GM19238 (cell line): Measurements from ENCODE around the gene SUPT16H.
A peak's percentile ranks its signal among the peaks of the same experiment; 100 is the strongest.
"Not testable (repeated sequence)": the region's sequence is repeated elsewhere in the genome, so short reads cannot be mapped to it uniquely, and the experiment has no call there.

Experiments used
- DNase-seq: peaks from one replicate; pipeline ENCODE4 v3.0.0; 2011; ENCODE audit warnings: low spot score; ENCODE audit not compliant: insufficient read length

Gene SUPT16H

DNA sequence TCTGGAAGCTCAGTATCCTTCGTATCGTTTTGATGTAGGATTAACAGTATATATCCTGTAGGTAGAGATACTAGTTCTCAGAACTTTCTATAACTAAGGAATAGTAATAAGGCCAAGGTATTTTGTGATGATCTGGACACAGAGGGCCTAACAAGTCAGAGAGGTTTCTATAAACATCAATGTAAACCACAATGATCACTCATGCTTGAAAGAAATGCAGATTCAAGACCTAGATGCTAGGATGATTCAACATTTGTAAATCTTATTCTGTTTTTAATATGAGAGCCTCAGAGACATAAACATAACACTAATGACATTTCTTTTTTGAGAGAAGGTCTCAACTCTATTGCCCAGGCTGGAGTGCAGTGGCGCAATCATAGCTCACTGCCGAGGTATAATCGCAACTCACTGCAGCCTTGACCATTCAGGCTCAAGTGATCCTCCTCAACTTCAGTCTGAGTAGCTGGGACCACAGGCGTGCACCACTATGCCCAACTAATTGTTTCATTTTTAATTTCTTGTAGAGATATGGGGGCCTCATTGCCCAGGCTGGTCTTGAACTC is 16.2 kb downstream of the SUPT16H start:
- no peak for DNase-seq

DNA sequence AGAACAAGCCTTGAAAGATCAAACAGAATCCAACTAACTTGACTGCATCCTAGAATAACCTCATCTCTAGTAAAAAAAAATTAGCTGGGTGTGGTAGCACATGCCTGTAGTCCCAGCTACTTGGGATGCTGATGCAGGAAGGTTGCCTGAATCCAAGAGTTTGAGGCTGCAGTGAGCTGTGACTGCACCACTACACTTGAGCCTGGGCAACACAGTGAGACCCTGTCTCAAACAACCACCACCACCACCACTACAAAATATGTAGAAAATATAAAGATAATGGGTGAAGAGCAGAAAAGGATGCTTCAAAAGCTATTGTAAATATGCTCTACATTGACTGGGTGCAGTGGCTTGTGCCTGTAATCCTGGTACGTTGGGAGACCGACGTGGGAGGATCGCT is 27.3 kb downstream of the SUPT16H start:
- DNase-seq: no peak

DNA sequence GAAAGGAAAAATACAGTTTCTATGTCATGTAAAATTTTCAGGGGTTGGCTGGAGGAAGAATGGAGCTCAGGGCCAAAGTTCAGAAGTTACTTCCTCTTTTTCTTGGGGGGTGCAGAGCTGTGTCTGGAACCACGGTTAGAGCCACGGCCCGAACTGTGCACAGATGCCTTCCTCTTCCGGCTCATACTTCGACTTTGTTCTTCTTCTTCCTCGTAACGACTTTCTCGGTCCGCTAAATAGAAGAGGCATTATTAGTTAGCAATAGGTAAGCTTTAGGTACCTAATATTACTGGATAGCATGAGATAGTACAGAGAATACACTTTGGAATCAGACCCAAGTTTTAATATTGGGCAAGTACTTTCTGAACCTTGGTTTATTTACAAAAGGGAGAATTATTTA is 31.2 kb downstream of the SUPT16H start:
- peak; percentile 26 for DNase-seq

DNA sequence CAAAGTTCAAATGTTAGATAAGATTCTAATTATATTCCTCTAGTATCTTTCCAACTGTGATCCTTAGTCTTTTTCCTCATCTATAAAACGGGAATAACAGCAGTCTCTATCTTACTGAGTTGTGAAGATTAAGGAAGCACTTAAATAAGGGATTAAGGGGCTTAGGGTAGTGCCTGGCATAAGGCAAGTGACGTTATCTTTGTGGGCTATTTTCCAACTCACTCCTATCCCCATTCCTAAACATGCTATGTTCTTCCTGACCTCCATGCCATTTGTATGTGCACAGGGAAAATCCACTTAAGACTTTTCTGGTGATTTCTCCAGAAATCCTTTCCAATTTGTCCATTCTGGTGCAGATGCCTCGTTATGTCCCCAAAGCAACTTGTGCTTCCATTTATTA is 33.3 kb downstream of the SUPT16H start:
- no peak for DNase-seq

DNA sequence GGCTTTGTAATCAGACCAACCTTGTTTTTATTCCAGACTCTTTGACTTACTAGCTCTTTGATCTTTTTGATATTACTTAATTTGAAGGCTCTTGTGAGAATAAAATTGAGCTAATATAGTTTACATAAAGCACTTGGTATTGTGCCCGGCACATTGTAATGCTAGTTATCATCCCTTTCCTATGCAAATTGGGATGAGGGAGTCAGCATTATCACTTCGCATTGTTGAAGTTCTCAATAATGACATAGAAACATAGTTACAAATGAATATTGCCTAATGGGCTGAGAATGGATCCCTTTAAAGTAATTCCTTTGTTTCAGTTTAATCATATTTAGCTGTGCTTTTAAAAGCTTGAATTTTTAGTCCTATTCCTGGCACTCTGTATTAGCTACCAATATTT is 36.6 kb downstream of the SUPT16H start:
- no peak for DNase-seq

DNA sequence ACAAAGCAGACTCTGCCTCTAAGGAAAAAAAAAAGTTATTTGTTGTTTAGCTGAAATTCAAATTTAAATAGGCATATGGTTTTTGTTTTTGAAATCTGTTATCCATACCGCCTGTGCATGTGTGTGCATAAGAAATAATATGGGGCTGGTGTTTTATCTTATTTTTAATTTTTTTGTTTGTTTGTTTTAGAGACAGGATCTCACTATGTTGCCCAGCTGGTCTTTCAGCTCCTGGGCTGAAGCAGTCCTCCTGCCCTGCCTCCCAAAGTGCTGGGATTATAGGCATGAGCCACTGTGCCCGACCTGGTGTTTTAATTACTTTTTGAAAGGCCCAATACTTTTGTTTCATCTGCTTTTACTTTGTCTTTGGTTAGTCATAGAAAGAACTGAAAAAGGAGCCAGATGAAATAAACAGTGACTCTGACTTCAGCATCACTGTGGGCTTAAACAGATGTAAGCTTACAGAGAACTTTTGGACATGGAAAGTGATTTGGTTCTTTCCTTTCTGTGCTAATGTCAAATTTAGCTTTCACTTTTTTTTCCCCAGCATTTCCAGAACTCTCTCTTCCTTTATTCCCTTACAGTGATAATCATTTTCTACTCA is 37.2 kb downstream of the SUPT16H start:
- DNase-seq: no peak

DNA sequence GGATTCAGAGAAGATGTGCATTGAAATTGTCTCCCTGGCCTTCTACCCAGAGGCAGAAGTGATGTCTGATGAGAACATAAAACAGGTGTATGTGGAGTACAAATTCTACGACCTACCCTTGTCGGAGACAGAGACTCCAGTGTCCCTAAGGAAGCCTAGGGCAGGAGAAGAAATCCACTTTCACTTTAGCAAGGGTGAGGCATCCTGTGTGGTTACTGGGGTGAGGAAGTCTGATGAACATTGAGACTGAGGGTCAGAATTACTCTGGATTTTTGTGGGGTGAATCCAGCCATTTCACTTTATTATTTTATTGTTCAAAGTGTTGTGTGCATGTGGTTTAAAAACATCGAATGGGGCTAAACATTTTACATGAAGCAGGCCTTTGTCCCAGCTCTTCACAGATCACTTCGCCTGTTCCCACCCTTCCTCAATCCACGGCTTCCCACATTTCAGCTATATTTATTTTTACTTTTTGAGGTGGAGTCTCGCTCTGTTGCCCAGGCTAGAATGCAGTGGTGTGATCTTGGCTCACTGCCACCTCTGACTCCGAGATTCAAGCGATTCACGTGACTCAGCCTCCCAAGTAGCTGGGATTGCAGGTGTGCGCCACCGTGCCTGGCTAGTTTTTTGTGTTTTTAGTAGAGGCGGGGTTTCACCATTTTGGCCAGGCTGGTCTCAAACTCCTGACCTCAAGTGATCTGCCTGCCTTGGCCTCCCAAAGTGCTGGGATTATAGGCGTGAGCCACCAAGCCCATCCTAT is 40.6 kb downstream of the SUPT16H start:
- no peak for DNase-seq

DNA sequence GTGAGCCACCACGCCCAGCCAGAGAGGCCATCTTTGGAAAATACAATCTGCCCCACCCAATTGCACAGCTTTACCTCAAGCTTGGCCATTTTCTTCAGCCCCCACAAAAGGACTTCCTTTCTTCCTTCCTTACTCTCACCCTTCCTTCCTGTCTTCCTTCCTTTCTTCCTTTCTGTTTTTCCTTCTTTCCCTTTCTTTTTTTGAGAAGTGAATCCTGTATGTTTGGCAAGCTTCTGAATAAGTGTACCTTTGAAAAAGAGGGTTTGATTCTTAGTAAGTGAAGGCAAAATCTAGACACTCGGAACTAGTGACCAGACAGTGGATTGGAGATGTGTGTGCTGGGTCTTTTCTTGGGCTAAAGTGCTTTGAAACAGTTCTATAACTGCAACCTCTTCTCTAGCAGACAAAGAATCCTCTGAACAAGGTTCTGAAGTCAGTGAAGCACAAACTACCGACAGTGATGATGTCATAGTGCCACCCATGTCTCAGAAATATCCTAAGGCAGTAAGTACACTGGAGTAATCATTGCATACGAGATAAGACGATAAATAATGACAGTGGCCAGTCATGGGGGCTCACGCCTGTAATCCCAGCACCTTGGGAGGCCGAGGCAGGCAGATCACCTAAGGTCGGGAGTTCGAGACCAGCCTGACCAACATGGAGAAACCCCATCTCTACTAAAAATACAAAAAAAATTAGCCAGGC is 49.5 kb downstream of the SUPT16H start:
- no peak for DNase-seq

DNA sequence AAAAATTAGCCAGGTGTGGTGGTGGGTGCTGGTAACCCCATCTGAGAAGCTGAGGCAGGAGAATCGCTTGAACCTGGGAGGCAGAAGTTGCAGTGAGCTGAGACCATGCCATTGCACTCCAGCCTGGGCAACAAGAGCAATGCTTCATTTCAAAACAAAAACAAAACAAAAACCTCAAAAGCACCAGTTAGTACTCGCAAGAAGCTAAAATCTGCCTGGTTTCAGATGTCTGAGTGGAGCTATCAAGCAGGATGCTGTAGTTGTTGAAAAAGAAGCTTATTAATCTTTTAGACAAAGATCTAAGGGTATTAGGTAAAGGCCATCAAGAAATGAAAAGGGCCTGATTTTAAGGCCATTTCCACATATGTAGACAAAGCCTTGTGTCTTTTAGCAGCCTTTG is 50.9 kb downstream of the SUPT16H start:
- DNase-seq: no peak

DNA sequence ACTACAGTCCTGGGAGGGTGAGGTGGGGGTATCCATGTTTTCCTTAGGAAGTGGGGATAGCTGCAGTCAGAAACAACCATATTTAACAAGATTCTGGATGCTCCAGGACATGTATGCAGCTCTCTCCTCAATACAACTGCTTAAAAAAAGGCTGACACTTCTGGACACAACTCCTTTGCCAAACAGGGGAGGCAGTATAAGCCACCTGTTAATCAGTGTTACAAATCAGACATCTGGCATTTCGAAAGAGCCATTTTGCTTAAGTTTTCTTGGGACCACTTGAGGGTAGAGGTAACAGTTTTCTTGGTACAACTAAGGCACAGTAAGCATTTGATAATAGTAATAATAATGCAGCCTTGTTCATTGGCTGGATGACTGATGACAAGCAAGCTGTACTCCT is 56.8 kb downstream of the SUPT16H start:
- DNase-seq: no peak

DNA sequence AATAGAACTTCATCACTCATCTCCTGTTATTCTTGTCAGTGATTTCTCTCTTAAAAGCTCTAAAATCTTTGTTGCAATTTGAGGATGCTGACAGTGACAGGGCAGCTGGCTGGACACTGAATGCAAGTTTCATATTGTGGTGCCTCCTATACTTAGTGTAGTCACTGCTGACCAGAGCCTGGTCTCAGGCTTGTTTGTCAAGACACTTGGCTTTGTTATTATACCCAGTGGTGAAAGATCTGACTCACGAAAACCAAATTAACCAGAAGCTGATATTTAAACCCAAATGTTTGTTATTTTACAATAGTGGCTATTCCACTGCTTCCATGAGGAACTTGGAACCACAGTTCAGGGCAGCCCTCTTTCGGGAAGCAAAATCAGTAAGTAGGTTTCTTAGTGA is 61.1 kb downstream of the SUPT16H start:
- no peak for DNase-seq

DNA sequence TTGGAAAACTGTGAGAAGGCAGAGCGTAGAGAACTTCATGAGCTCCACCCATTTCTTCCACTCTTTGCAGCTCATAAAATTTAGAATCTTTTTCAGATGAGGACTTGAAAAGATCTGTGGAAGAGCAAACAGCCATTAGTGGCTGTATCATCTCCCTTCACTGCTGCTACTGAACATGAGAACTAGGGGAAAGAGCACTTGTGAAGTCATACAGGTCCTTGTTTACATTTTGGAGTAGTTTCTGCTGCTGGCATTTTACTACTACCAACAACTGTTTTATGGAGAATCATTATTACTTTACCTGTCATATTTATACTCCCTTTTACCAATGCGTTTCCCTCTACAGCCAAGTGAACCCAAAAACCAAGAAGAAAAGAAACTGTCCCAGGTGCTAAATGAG is 62.9 kb downstream of the SUPT16H start:
- no peak for DNase-seq

DNA sequence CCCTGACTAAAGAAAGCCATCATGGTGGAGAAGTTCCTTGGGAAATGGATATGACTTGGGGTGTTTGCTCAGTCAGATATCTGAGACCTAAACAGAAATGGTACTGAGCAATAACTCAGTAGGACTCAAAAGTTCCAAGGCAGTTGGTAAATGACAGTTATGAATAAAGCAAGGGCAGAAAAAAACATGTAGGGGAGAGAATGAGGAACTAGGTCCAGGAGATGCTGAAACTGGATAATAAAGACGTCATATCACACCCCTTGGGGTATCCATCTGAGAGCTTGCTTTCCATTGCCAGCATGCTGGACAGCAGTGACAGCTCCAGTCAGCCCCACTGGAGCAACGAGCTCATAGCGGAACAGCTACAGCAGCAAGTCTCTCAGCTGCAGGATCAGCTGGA is 66.4 kb downstream of the SUPT16H start:
- no peak for DNase-seq

DNA sequence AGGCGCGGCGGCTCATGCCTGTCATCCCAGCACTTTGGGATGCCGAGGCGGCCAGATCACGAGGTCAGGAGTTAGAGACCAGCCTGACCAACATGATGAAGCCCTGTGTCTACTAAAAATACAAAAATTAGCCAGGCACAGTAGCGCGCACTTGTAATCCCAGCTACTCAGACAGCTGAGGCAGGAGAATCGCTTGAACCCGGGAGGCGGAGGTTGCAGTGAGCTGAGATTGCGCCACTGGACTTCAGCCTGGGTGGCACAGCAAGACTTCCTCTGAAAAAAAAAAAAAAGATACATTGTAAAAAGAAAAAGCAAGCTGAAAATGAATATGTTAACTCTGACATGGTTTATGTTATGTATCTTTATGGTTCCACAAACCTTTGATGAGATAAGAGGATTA is 70.3 kb downstream of the SUPT16H start:
- DNase-seq: no peak

DNA sequence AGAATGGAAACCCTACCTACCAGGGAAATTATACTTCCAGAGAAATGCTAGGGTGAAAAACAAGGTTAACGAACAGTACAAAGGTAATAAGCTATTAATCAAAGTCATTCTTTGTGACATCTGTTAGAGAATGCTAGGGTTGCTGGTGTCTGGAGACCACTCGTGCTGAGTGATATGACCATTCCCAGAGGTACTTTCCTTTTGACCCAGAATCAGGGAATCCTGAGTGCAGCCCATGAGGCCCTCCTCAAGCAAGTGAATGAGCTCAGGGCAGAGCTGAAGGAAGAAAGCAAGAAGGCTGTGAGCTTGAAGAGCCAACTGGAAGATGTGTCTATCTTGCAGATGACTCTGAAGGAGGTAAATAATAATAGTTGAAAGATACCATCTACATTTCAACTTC is 72.2 kb downstream of the SUPT16H start:
- no peak for DNase-seq

DNA sequence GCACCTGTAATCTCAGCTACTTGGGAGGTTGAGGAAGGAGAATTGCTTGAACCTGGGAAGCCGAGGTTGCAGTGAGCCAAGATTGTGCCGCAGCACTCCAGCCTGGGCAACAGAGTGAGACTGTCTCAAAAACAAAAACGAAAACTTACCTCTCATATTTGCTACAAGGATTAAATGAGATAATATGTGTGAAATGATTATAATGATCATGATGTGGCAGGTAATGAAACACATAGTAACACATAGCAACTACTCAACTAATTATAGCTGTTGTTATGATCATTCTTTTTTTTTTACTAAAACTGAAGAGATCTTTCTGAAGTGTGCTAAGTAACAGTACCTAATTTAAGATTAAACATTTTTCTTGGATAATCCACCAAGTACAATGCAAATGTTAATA is 73.9 kb downstream of the SUPT16H start:
- DNase-seq: no peak

DNA sequence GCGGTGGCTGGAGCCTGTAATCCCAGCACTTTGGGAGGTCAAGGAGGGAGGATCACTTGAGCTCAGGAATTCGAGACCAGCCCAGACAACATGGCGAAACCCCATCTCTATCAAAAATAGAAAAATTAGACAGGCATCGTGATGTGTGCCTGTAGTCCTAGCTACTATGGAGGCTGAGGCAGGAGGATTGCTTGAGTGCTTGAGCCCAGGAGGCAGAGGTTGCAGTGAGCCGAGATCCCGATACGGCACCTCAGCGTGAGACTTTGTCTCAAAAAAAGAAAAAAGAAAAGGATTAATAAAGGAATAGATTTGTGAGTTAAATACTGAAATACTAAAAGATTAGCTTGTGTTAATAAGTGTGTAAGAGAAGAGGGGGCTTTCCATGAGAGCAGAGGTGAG is 74.6 kb downstream of the SUPT16H start:
- DNase-seq: no peak

DNA sequence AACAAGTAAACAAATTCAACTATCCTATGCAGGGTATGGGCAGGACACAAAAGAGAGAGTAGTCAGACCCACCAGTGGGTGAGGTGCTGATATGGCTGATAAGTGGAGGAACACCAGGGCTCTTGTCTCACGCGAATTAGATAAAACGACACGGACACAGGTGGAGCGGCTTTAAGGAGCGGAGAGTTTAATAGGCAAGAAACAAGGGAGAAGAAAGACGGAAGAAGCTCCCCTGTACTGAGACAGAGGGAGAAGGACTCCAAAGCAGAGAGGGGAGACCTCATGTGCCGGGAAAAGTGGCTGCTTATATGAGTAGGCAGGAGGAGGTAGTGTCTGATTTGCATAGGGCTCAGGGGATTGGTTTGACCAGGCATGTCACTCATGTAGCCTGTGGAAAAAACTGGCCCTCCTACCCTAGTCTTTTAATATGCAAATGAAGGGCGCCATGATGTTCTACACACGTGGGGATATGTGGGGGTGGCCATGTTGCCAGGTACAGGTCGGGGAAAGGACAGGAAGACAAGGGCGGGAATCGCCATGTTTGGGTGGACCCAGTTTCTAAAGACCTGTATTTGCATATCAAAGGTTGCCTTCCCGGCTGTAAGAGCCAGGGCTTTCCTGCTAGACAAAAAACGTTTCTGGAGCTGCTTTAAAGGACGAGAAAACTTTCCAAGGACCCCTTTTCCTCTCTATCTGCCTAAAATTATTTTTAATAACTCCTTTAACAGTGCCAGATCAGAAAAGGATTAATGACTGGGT is 75.2 kb downstream of the SUPT16H start:
- DNase-seq: peak; percentile 44

DNA sequence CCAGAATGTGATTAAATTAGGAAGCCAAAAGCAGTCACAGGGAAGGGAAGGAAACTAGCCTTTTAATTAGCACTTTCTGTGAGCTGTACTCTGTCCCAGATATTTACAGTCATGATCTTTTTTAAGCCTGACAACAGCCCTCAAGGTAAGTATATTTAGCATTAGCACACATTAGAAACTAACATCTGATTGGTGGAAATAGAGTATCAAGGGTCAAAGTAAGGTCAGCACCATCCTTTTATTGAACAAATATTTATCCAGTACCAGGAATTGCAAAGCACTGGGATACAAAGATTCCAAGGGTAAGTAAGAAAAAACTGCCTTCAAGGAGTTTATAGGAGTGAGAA is 75.7 kb downstream of the SUPT16H start:
- no peak for DNase-seq

DNA sequence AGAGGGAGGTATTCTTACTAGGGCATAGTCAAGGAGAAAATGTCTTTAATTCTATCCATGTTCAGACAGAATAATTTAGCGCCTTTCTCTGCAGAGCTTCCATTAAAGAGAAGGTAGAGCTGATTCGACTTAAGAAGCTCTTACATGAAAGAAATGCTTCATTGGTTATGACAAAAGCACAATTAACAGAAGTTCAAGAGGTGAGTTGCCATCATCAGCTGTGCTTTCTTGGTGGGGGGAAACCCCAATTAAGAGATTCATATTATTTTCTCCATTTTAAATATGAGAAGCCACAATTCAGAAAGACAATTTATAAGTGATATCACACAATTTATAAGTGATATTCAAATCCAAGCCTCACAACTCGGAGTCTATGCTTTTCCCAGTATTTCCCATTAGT is 76.2 kb downstream of the SUPT16H start:
- DNase-seq: no peak

DNA sequence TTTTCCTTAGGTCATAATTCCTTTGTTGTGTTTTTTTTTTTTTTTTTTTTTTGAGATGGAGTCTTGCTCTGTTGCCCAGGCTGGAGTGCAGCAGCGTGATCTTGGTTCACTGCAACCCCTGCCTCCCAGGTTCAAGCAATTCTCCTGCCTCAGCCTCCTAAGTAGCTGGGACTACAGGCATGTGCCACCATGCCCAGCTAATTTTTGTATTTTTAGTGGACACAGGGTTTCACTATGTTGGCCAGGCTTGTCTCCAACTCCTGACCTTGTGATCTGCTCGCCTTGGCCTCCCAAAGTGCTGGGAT is 81.0 kb downstream of the SUPT16H start:
- not testable (repeated sequence) for DNase-seq
